IPS DF 4.7 (cell line): Measurements from ENCODE around the gene EFR3B.
"Not testable (repeated sequence)": the region's sequence is repeated elsewhere in the genome, so short reads cannot be mapped to it uniquely, and the experiment has no call there.

ENCODE experiments used
- DNase-seq: peaks from one replicate; pipeline ENCODE4 v3.0.0-alpha.2; 2013; ENCODE audit warnings: low spot score; ENCODE audit errors: extremely low read depth

Gene EFR3B

DNA sequence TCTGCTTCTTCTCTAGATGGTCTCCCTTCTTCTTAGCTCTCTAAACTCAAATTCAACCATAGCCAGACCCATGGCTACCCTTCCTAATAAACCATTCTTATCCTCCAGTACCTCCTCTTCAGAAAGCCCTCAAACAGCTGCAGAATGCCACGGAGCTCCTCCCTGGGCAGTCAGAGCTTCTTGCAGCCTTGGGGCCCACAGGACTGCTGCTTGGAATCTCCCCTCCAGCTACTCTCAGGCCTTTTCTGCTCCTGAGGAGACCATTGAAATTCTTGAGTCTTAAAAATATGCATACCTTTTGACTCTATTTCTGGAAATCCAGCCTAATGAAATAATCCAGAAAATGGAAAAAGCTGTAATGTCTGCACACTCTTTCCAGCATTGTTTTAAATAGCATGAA, 30.7 kb downstream of the EFR3B start:
- no peak for DNase-seq

DNA sequence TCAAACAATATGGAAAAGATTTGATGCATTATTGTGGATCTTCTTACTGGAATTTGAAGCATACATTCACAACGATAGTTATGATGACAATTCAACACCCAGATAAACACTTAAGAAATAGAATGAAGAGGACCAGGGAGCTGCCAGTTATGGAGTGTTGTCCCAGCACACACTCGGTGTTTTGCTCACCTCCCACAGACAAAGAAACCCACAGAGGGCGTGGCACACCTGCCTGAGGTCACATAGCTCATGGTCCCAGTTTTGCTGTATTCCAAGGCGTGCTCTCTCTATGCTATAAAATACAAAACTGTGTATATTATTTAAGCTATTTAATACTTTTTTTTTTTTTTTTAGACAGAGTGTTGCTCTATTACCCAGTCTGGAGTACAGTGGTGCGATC, 31.1 kb downstream of the EFR3B start:
- DNase-seq = no peak

DNA sequence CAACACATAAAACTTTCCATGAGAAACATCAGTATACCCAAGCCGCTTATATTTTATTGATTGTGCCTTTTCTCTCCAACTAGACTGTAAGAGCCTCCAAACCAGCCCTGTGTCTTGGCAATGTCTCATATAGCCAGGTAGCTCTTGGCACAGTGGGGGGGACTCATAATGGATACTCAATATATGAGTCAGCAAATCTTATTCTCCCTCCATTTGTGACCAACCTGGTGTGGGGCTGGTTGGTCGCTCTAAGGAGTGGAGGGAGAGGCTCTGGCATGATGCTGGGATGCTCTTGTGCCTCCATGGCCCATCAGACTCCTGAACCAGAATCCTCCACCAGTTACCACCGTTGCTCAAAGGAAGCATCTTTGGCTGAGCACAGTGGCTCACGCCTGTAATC, 32.0 kb downstream of the EFR3B start:
- DNase-seq = no peak

DNA sequence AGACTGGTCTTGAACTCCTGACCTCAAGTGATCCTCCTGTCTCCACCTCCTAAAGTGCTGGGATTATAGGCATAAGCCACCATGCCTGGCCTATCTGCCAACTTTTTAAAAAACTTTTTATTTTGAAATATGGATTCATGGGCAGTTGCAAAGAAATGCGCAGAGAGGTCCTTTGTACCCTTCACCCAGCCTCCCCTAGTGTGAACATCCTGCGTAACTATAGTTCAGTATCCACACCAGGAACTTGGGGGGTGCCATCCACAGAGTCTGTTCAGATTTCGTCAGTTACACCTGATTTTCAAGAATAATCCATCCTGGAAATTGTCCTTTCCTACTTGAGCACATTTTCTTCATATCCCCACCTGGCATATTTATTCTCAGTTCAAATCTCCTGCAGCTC, 33.0 kb downstream of the EFR3B start:
- DNase-seq = no peak

DNA sequence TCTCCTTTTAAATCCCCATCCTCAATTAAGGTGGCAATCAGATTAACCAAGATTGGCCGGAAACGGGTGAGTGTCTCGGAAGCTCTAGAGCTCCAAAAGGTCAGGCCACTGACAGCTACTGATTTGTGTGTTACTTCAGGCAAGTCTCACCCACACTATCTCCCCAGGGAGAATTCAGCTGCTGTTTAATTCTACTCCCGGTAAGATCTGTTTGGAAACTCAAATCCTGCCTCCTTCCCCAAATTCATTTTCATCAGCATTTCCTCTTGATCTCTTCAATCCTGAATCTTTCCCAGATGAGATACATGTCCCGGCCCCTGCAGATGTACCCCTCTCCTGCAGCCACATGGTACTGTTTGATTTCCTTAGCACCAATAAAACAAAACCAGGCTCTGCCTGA, 34.9 kb downstream of the EFR3B start:
- DNase-seq = no peak

DNA sequence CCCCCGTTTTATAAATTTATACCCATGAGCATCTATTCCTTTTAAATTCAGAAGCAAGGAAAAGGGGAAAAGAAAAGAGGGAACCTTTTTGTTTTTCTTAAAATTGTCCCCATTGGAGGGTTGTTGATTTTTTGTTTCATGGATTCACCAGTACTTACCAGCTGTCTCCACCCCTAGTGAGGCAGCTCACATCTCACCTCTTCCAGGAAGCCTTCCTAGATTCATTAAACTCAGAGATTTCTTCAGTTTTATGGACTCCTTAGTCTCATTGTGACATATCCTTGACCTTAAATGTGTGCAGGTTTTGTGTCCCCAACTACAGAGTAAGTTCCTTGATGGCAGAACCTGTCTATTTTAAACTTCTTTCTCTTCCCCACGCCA, 35.9 kb downstream of the EFR3B start:
- DNase-seq = no peak

DNA sequence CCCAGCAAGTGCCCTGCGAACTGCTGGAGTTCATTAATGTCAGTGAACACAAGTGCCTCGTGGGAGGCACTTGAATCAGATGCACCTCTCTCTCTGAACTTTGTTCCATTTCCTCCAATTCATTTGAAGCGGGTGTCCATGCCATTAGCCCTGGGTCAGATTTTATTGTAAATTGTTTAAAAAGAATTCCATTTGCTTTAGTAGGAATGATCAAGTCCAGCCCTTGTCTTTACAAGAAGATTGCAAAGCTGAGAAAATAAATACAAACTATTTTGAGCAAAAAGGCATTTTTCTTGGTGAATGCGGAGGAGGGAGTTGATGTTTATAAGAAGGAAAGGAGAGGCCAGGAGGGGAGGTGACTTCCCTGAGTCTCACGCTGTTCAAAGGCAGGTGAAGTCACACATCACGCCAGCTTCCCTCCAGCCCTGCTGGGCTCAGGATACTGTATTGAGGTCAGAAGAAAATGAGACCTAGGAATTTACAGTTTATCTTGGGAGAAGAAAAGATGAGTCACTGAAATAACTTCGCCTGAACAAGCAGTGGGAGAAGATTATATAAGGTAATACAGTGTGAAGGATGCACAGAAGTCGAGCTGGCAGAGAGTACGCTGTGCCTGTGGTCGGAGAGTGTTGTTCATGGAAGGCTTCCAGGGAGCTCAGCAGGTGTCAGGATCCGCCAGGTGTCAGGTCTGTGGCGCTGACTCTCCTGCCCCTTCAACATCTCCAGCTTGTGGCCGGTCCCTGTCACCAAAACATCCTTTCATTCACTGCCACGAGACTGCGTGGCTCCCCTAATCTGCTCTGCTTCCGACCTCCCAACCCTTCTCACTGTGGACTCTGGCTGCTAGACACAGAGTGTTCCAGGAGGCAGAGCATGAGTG, 36.5 kb downstream of the EFR3B start:
- no peak for DNase-seq

DNA sequence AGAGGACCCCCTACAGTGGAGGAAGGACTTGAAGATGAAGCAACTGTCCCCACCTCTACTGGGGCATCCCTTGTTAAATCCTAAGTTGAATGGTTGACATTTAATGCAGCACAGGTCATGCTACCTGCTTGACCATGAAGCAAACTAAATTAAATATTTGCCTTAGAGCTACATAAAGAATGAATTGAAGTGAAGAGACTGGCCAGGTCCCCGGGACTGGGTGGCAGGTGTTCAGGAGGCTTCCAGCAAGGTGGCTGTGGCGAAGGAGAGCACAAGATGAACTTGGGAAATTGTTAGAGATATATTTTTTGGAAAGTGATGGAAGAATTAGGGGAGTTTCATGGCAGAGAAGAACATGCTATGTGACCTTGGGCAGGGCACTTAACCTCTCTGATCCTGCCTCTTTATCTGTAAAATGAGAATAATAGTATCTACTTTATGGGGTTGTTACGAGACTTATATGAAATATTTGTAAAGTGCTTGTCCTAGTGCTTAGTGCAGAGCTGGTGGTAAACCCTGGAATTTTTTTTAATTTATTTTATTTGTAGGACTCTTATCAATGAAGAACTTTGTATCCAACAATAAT, 37.3 kb downstream of the EFR3B start:
- DNase-seq = no peak

DNA sequence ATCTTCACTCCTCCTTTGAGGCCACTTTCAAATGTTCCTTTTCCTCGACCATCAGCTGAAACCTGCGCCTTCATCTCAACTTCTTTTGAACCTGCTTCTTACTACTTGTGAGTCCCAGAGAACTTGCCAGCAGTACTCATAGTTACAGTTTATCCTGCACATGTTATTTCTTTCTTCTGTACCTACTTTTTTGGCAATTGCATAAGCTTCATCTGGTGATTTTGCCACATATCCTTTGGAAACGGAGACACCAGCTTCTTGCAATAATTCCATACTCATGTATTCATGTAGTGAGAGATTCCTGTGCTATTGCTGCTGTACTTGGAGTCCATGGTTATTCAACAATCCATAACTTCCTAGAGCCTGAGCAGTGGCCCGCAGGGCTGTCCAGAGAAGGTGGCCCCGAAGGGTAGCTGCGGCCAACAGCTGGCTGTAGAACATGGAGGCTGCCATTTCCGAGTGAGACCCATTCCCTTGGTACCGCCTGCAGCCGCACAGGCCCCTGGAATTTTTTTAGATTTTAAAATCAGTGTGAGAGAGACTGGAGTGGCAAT, 39.4 kb downstream of the EFR3B start:
- DNase-seq = no peak

DNA sequence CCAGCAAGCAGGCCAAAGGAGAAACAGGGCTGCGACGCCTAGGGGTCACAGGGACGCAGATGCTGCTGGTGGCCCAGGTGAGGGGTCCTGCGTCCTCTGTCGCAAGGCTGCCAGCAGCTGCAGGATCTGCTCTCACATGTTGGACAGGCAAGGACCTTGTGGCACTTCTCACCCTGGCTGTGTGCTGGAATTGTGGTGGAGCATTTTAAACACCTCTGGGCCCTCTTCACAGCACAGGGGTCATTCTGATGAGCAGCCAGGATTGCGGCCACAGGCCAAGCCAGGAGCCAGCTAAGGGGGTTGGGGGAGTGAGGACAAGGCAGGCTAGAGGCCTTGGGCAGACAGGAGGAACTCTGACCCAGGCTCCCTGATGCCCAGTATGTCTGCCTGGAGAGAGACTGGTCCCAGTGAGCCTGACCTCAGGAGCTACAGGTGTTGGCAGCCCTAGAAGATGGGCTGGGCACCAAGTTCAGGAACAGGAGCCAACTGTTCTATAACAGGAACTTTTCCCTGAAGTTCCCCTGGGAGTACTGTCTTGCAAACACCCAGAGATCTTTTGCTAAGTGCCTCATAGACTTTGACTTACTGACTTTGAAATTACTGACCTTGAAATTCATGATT, 40.2 kb downstream of the EFR3B start:
- no peak for DNase-seq

DNA sequence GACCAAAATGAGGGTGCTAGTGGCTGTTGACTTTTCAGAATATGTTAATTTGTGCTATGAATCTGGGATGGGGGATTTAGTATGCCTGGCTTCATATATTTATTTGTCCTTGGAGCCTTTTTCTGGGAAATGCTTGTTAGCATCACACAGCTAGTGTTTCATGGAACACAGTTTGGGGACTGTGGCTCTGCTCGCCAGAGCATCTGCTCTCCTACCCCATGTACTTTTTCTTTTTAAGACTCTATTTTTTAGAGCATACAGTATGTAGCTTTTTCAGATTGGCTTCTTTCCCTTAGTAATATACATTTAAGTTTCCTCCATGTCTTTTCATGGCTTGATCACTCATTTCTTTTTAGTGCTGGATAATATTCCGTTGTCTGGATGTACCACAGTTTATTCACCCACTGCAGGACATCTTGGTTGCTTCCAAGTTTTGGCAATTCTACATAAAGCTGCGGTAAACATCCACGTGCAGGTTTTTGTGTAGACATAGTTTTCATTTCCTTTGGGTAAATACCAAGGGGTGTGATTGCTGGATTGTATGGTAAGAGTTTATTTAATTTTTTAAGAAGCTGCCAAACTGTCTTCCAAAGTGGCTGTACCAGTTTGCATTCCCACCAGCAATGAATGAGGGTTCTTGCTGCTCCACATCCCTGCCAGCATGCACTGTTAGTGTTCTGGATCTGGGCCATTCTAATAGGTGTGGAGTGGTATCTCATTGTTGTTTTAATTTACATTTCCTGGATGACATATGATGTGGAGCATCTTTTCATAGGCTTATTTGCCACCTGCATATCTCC, 44.1 kb downstream of the EFR3B start:
- no peak for DNase-seq

DNA sequence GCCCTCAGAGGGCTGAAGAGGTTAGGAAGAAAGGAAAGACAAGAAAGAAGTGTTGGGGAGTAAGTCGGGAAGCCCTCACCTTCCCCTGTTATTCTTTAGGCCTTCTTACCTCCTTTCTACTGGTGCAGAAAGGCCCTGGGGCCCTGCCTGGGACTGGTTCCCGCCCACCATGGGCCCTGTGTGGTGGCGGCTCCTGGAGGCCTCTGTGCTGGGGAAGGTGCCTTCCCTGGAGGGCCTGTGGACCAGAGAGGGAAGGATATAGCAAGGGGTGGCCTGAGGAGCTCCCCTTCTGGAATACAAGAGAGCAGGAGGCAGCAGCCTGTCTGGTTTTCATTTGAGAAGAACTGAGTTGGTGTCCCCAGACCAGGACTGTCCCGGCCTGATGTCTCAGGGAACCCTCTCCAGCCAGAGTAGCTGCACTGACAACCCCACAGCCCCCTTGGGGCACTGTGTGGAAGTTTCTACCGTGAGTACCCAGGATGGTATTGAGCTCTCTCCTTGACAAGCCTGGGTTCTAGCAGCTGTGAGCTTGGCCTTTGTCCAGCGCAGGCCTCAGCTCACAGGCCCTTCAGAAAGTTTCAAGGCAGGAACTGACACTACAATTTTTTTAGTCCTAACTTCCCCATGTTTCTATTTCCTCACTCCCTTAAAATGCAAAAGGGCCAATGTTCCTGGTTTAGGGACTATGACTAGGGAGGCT, 47.1 kb downstream of the EFR3B start:
- DNase-seq = no peak

DNA sequence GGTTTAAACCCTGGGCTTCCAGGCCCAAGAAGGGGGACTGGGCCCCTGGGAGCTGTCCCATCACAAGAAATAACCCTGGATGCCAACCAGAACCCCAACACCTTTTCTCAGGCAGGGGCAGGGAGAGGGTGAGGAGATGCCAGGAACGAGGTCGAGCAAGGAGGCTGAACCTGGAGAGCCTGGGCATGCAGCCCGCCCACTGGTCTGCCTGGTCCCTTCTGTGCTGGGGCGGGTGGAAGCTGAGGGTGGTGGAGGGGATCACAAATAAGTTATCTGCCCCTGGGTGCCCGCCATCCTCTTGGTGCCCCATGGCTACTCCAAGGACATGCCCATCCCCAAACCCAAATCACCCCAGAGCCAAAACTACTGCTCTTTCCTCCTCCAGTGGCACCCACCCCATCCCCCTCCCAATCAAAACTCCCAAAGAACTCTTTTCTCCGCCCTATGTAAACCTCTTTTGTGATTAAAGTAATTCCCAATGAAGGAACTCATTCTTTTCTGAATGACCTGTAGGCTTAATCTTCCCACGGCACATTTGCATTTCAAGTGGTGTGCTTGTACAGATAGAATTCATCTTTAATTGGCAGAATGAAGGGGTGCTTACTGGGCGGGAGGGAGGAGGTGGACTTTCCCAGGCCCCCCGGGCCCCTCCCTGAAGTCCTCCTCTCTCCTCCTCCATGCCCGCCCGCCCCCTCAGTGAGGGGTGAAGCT, 47.9 kb downstream of the EFR3B start:
- DNase-seq = no peak

DNA sequence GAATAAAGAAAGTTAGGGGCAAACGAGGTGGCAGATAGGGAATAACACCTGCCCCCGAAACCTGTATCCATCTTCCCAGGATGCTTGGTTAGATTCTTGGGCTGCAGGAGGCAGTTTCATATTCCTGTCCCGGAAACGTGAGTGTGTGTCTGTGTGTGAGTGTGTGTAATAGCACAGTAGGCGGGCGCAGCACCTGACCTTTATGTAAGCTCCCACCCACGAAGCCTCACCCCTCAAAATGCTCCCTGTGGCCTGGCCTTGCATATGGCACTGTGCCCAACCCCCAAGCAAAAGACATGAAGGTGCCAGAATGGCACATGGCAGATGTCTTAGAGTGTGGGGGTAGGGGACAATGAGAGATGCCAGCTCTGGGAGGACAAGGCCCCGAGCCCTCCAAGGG, 48.9 kb downstream of the EFR3B start:
- no peak for DNase-seq

DNA sequence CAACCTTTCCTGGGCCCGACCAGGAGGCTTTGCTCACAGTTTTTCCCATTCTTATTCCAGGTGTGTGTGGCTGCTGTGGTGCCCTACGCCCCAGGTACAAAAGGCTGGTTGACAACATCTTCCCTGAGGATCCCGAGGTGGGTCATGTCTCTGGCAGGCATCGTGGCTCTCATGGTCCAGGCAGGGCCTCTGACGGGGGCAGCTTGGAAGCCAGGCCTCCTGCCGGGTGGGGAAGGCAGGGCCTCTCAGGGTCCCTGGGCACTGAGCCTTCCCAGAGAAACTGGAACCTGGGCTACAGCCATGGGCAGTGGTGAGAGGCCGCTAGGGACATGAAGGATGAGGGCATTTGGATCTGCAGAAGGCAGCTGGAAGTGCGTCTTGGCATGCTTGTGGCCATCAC, 49.4 kb downstream of the EFR3B start:
- no peak for DNase-seq

DNA sequence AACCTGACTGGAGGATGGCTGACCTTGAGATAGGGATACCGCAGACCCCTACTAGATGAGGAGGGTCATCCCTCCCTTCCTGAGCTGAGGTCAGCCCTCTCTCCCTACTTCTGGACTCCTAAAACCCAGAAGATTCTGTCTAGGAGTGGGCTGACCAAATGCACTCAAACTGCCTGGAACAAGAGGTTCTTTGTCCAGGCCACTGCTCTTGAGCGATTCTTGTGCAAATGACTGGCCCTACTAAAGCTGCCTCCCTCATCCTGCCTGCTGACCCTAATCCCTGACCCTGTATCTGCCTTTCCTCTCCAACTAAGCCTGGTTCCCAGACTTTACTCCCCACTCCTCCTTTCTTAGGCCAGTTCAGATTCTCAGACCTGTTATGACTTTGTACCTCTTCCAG, 56.2 kb downstream of the EFR3B start:
- no peak for DNase-seq

DNA sequence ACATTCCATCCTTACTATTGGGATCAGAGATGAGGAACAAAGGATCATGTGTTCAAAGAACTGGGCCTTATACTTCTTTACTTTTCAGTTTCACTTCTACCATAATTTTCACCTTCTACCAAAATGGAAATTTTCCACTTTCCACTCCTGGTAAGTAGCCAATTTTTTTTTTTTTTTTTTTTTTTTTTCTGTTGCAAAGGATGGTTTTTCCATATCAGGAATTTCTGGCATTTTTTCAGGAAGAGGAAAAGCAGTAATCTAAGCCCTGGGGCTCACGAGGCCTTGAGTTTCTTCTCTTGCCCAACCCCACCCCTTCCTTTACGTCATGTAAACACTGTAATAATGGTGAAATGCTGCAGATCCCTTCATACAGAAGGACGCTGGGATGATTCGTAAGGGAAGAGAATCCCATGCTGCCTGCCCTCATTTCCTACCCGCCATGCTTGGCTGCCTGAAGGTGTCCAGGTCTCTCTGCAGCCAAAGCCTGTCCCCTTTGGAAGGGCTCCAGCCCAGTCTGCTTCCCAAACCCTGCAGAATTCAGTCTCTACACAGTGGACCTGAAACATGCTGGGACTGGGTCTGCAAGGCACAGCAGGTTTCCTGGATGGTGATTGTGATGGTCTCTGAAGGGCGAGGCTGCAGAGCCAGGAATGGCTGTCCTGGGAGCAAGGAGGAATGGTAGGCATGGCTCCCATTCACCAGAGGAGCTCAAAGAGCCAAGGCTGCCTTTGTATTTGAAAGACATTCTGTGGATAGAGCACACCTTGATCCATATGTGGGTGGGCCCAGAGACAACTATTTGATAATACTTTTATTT, 57.0 kb downstream of the EFR3B start:
- no peak for DNase-seq

DNA sequence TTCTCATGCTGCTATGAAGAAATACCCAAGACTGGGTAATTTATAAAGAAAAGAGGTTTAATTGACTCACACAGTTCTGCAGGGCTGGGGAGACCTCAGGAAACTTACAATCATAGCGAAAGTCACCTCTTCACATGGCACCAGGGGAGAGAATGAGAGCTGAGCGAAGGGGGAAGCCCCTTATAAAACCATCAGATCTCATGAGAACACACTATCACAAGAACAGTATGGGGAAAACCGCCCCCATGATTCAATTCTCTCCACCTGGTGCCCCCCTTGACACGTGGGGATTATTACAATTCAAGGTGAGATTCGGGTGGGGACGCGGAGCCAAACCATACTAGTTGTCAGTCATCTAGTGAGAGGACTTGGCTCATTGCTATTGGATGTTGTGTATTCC, 60.5 kb downstream of the EFR3B start:
- not testable (repeated sequence) for DNase-seq

DNA sequence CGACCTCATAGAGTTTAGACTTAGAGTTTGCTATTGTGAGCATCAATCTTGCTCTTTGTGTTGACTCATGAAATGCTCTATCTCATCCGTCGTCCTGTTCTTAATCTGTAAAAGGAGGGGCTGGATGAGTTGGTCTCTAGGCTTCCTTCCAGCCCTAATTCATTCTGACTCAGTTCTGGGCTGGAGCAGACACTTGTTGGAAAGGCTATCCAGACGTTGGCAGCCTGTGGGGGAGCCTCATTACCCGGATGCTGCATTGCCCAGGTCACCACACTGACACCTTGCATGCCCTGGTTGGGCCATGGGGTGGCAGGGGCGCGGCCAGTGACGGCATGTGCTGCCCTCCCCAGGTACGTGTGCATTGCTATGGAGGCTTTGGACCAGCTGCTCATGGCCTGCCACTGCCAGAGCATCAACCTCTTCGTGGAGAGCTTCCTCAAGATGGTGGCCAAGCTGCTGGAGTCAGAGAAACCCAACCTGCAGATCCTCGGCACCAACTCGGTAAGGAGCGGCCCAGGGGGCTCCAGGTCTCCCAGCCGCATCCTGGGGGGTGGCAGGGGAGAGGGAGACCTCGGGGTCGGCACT, 61.5 kb downstream of the EFR3B start:
- DNase-seq = no peak
